GM19043 (cell line): ENCODE results near the gene SLC6A18.
"Not testable (repeated sequence)": the region's sequence is repeated elsewhere in the genome, so short reads cannot be mapped to it uniquely, and the experiment has no call there.

Experiments used
- ATAC-seq: cut with Tn5 transposase; IDR thresholded peaks from one replicate; pipeline ENCODE4 v1.9.1; 2021; ENCODE audit warnings: low read depth; ENCODE audit not compliant: unreplicated experiment

Gene SLC6A18

GRCh38 chr5:1228120-1228519, 2.9 kb downstream of the SLC6A18 start:
- no peak for ATAC-seq

- not testable (repeated sequence) for ATAC-seq
Measured at GRCh38 chr5:1229023-1229422, 3.8 kb downstream of the SLC6A18 start.

DNA sequence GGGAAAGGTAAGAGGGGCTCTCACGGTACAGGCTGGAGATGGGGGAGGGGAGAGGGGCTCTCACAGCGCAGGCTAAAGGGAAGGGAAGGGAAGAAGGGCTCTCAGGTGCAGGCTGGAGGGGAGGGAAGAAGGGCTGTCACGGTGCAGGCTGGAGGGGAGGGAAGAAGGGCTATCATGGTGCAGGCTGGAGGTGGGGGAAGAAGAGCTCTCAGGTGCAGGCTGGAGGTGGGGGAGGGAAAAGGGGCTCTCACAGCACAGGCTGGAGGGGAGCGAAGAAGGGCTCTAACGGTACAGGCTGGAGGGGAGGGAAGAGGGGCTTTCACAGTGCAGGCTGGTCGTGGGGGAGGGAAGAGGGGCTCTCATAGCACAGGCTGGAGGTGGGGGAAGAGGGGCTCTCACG, 4.6 kb downstream of the SLC6A18 start:
- no peak for ATAC-seq

- ATAC-seq = no peak
Measured at GRCh38 chr5:1230551-1230950, 5.4 kb downstream of the SLC6A18 start.

- ATAC-seq = no peak
Measured at GRCh38 chr5:1231354-1231905, 6.2 kb downstream of the SLC6A18 start.

DNA sequence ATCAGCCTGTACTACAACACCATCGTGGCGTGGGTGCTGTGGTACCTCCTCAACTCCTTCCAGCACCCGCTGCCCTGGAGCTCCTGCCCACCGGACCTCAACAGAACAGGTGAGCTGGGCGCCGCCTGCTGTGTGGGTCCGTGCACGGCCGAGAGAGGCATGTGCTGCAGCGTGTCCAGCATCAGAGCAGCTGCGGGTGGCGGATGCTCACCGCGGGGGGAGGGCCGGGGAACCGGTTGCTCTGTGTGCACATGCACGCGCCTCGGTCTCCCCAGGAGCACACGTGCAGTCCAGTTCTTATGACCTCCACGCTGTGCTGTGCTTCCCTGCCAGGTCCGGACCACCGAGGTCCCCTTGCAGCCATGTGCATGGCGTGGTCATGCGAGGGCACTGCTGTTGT, 7.6 kb downstream of the SLC6A18 start:
- no peak for ATAC-seq

- ATAC-seq = no peak
Measured at GRCh38 chr5:1235379-1235778, 10.2 kb downstream of the SLC6A18 start.

DNA sequence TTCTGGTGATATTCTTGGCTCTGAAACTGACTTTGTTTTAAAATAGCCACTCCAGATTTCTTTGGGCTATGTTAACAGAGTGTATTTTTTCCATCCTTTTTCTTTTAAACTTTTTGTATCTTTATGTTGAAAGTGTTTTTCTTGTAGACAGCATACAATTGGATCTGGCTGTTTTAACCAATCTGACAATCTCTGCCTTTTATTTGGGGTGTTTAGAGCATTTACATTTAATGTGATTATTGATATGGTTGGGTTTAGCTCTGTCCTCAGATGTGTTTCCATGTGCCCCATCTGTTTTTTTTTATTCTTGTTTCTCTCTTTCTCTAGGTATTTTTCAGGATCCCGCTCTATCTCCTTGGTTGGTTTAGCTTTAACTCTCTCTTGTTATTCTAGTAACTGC, 10.7 kb downstream of the SLC6A18 start:
- ATAC-seq = no peak

GRCh38 chr5:1239505-1240251, 14.5 kb downstream of the SLC6A18 start:
- no peak for ATAC-seq

GRCh38 chr5:1240496-1241260, 15.5 kb downstream of the SLC6A18 start:
- no peak for ATAC-seq

- ATAC-seq = no peak
Measured at GRCh38 chr5:1241509-1242080, 16.4 kb downstream of the SLC6A18 start.

- ATAC-seq = no peak
Measured at GRCh38 chr5:1242733-1243486, 17.7 kb downstream of the SLC6A18 start.

DNA sequence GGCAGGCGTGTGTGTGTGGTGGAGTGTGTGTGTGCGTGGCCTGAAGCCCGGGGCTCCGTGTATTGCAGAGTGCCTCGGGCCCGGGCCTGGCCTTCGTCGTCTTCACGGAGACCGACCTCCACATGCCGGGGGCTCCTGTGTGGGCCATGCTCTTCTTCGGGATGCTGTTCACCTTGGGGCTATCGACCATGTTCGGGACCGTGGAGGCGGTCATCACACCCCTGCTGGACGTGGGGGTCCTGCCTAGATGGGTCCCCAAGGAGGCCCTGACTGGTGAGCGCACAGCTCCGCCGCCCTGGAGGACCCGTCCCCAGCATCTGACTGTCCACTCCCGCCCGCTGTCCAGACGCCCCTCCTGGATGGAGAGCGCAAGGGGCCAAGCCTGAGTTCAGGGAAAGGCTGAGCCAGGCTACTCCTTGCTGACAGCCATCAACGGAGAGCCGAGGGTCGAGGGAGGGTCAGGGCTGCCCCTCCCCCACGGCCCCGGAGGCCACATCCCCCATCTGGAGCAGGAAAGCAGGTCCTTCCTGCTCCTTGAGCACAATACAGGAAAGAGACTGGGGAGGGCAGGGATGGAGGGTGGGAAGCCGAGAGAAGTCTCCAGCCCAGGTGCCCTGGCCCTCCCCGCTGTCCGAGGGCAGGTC, 18.4 kb downstream of the SLC6A18 start:
- ATAC-seq = no peak

DNA sequence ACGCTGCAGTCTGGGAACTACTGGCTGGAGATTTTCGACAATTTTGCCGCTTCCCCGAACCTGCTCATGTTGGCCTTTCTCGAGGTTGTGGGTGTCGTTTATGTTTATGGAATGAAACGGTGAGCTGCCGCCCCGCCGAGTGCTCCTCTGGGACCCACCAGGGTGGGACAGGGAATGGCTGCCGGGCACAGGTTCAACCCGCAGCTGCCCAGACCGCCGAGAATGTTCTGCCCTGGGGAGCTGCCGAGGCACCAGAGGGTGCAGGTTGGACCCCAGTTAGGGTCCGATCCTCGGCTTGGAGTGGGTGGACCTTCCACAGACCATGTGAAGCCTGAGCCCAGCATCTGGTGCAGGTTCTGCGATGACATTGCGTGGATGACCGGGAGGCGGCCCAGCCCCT, 19.1 kb downstream of the SLC6A18 start:
- ATAC-seq = no peak

DNA sequence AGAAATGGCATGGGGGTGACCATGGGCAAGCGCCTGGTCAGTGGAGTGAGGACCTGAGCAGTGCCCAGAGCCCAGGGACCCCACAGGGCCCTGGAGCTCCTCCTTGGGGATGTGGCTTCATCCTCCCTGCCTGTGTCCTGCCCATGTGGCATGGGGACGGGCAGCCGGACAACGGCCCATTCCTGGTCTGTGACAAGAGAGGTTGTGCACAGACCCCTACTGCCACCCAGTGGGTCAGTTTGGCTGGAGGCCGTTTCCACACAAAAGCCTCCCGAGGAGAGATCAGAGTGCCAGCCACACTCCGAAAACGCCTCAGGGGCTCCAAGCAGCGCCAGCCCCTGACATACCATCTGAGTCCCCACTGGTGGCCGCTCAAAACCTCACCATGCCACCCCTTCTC, 19.8 kb downstream of the SLC6A18 start:
- no peak for ATAC-seq

GRCh38 chr5:1245905-1246576, 20.9 kb downstream of the SLC6A18 start:
- no peak for ATAC-seq

GRCh38 chr5:1246711-1247431, 21.7 kb downstream of the SLC6A18 start:
- no peak for ATAC-seq

GRCh38 chr5:1247811-1248210, 22.6 kb downstream of the SLC6A18 start:
- no peak for ATAC-seq
